ENCODE results near the gene EFNA2.
A peak's percentile ranks its signal among the peaks of the same experiment; 100 is the strongest.

Gene EFNA2

DNA sequence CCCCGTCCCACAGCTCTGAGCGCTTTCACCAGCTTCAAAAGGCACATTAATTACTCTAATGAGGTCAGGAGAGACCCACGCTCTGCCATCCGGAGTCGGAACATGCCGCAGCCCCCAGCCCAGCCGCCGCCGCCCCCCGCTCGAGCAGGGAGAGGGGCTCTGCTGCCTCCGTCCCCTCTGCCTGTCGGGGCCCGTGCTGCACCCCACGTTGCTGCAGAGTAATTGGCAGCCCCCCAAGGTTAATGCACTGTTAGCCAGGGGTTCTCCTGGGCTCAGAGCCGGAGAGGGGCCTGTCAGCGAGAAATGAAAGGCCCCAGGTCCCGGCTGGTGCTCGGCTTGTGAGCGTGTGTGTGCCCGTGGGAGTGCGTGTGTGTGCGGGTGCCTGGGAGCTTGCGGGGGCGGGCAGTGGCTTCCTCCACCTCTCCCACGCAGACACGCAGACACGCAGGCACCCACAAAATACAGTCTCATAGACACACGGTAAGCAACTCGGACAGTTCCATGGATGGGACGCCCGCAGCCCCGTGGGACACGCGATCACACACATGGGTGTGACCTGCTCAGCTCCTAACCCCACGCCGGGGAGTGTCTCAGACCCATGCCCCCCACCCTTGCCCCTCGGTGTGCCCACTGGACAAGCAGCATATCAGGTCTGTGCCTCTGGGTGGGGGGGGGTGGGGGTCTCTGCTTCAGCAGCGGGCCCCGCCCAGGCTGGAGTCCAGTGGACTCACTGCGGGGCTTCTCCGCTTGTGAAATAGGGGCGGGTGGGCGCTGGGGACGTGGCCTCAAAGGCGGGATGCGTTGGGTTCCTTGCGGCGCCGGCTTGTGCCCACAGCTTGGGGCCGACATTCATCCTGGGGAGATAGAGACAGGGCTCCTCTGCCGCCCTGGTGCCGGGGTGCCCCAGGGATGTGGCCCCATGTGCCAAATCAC, 4.8 kb upstream of the EFNA2 start:
- DNase-seq (ENCODE audit: low read depth, low spot score), result no peak
- H3K27me3 ChIP-seq (ENCODE audit: control insufficient read depth, insufficient read depth, low read length), result peaks cover 5% of the 10 kb centered on the region; the same call in 1 of the 2 replicates
- H3K4me1 ChIP-seq (ENCODE audit: control insufficient read depth, insufficient read depth, low read length), result peaks cover 1% of the 10 kb centered on the region; the same call in 1 of the 2 replicates
- WGBS (ENCODE audit: insufficient coverage, insufficient read length), result no CpG with 5 or more reads among the region's 53 CpGs
- H3K4me3 ChIP-seq (ENCODE audit: low read length), result no peak overlapping the region
- H3K36me3 ChIP-seq (ENCODE audit: control insufficient read depth, insufficient read depth, low read length), result peaks cover 8% of the 10 kb centered on the region; the same call in 1 of the 2 replicates
- no peaks in the 10 kb centered on the region for H3K9me3 ChIP-seq (ENCODE audit: control insufficient read depth, insufficient read depth, low read length)
- no peak overlapping the region for H3K27ac ChIP-seq (ENCODE audit: low read length)

GRCh38 chr19:1281569-1282287, 3.9 kb upstream of the EFNA2 start:
- H3K27me3 ChIP-seq (ENCODE audit: control insufficient read depth, insufficient read depth, low read length), result peaks cover 5% of the 10 kb centered on the region; the same call in 1 of the 2 replicates
- peaks cover 1% of the 10 kb centered on the region for H3K4me1 ChIP-seq (ENCODE audit: control insufficient read depth, insufficient read depth, low read length)
- no peaks in the 10 kb centered on the region for H3K9me3 ChIP-seq (ENCODE audit: control insufficient read depth, insufficient read depth, low read length)
- peaks cover 8% of the 10 kb centered on the region; the same call in 1 of the 2 replicates for H3K36me3 ChIP-seq (ENCODE audit: control insufficient read depth, insufficient read depth, low read length)
- no peak for DNase-seq (ENCODE audit: low read depth, low spot score)
- H3K27ac ChIP-seq (ENCODE audit: low read length), result no peak overlapping the region
- WGBS (ENCODE audit: insufficient coverage, insufficient read length), result 100% methylated on average over 1 of the region's 15 CpGs
- H3K4me3 ChIP-seq (ENCODE audit: low read length), result no peak overlapping the region

GRCh38 chr19:1282588-1283206, 3.0 kb upstream of the EFNA2 start:
- no peak for DNase-seq (ENCODE audit: low read depth, low spot score)
- Histone ChIP-seq H3K27ac (ENCODE audit: low read length) (no peak overlapping the region), H3K4me1 (ENCODE audit: control insufficient read depth, insufficient read depth, low read length) (peaks cover 1% of the 10 kb centered on the region), H3K27me3 (ENCODE audit: control insufficient read depth, insufficient read depth, low read length) (peaks cover 5% of the 10 kb centered on the region; the same call in 1 of the 2 replicates), H3K9me3 (ENCODE audit: control insufficient read depth, insufficient read depth, low read length) (no peaks in the 10 kb centered on the region), H3K36me3 (ENCODE audit: control insufficient read depth, insufficient read depth, low read length) (peaks cover 8% of the 10 kb centered on the region; the same call in 1 of the 2 replicates), H3K4me3 (ENCODE audit: low read length) (no peak overlapping the region)
- WGBS (ENCODE audit: insufficient coverage, insufficient read length), result no CpG with 5 or more reads among the region's 18 CpGs

GRCh38 chr19:1283207-1283916, 2.3 kb upstream of the EFNA2 start:
- H3K4me3 ChIP-seq (ENCODE audit: low read length), result no peak overlapping the region
- no peaks in the 10 kb centered on the region for H3K9me3 ChIP-seq (ENCODE audit: control insufficient read depth, insufficient read depth, low read length)
- H3K4me1 ChIP-seq (ENCODE audit: control insufficient read depth, insufficient read depth, low read length), result peaks cover 1% of the 10 kb centered on the region
- H3K27ac ChIP-seq (ENCODE audit: low read length), result no peak overlapping the region
- peaks cover 8% of the 10 kb centered on the region; the same call in 1 of the 2 replicates for H3K36me3 ChIP-seq (ENCODE audit: control insufficient read depth, insufficient read depth, low read length)
- no peak for DNase-seq (ENCODE audit: low read depth, low spot score)
- WGBS (ENCODE audit: insufficient coverage, insufficient read length), result no CpG with 5 or more reads among the region's 29 CpGs
- H3K27me3 ChIP-seq (ENCODE audit: control insufficient read depth, insufficient read depth, low read length), result peaks cover 5% of the 10 kb centered on the region; the same call in 1 of the 2 replicates

GRCh38 chr19:1283917-1284292, 1.8 kb upstream of the EFNA2 start:
- Histone ChIP-seq H3K4me3 (ENCODE audit: low read length) (no peak overlapping the region), H3K36me3 (ENCODE audit: control insufficient read depth, insufficient read depth, low read length) (peaks cover 6% of the 10 kb centered on the region; the same call in 1 of the 2 replicates), H3K27ac (ENCODE audit: low read length) (no peak overlapping the region), H3K9me3 (ENCODE audit: control insufficient read depth, insufficient read depth, low read length) (no peaks in the 10 kb centered on the region), H3K4me1 (ENCODE audit: control insufficient read depth, insufficient read depth, low read length) (peaks cover 1% of the 10 kb centered on the region), H3K27me3 (ENCODE audit: control insufficient read depth, insufficient read depth, low read length) (peaks cover 5% of the 10 kb centered on the region; the same call in 1 of the 2 replicates)
- no peak for DNase-seq (ENCODE audit: low read depth, low spot score)
- WGBS (ENCODE audit: insufficient coverage, insufficient read length), result no CpG with 5 or more reads among the region's 12 CpGs

GRCh38 chr19:1284293-1284978, 1.2 kb upstream of the EFNA2 start:
- peaks cover 5% of the 10 kb centered on the region; the same call in 1 of the 2 replicates for H3K27me3 ChIP-seq (ENCODE audit: control insufficient read depth, insufficient read depth, low read length)
- no peak for DNase-seq (ENCODE audit: low read depth, low spot score)
- H3K27ac ChIP-seq (ENCODE audit: low read length), result no peak overlapping the region
- H3K9me3 ChIP-seq (ENCODE audit: control insufficient read depth, insufficient read depth, low read length), result no peaks in the 10 kb centered on the region
- H3K4me3 ChIP-seq (ENCODE audit: low read length), result no peak overlapping the region
- peaks cover 1% of the 10 kb centered on the region for H3K4me1 ChIP-seq (ENCODE audit: control insufficient read depth, insufficient read depth, low read length)
- no CpG with 5 or more reads among the region's 20 CpGs for WGBS (ENCODE audit: insufficient coverage, insufficient read length)
- peaks cover 2% of the 10 kb centered on the region; the same call in 1 of the 2 replicates for H3K36me3 ChIP-seq (ENCODE audit: control insufficient read depth, insufficient read depth, low read length)

GRCh38 chr19:1284979-1285736, 515 bp upstream of the EFNA2 start:
- H3K36me3 ChIP-seq (ENCODE audit: control insufficient read depth, insufficient read depth, low read length), result peaks cover 2% of the 10 kb centered on the region; the same call in 1 of the 2 replicates
- H3K4me3 ChIP-seq (ENCODE audit: low read length), result peak overlapping the region; percentile 49; the same call in 1 of the 2 replicates
- DNase-seq (ENCODE audit: low read depth, low spot score), result no peak
- H3K27me3 ChIP-seq (ENCODE audit: control insufficient read depth, insufficient read depth, low read length), result peaks cover 5% of the 10 kb centered on the region; the same call in 1 of the 2 replicates
- no peaks in the 10 kb centered on the region; the same call in 1 of the 2 replicates for H3K4me1 ChIP-seq (ENCODE audit: control insufficient read depth, insufficient read depth, low read length)
- no CpG with 5 or more reads among the region's 51 CpGs for WGBS (ENCODE audit: insufficient coverage, insufficient read length)
- H3K27ac ChIP-seq (ENCODE audit: low read length), result no peak overlapping the region
- H3K9me3 ChIP-seq (ENCODE audit: control insufficient read depth, insufficient read depth, low read length), result no peaks in the 10 kb centered on the region

DNA sequence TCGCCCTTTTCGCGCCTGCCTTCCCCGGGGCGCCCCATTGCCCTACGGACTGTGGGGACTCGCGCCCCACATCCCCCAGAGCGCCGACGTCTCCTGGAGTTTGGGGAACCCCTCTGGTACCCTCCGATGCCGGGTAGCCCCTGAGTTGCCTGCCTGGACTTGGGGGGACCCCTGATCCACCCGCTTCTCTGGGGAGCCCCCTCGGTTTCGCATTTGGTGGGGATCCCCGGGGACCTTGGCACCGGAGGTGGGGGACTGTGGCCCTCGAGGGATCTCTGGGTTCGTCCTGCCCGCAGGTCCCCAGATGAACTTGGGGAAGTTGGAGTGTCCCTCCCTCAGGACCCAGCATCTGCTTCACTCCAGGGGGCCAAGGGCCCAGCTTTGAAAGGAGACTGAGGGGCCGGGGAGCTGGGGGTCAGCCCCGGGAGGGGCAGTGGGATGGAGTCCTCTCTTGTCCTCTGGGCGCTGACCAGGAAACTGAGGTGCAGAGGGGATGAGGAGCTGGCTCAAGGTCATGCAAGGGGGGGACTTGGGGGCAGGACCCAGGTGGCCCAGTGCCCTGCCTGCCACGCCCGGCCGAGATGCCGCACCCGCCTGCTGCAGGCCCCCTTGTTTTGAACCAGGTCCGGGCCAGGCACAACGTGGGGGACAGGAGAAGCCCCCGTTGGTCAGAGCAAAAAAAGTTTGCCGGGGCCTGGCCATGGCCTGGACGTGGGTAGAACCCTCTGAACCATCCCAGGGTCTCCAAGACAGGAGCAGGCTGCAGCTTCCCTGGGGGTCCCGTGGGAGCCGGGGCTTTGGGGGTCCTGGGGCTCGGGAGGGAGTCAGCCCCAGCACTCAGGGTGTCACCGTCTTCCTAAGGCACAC, 1.0 kb downstream of the EFNA2 start:
- peaks cover 5% of the 10 kb centered on the region; the same call in 1 of the 2 replicates for H3K27me3 ChIP-seq (ENCODE audit: control insufficient read depth, insufficient read depth, low read length)
- H3K27ac ChIP-seq (ENCODE audit: low read length), result no peak overlapping the region
- H3K9me3 ChIP-seq (ENCODE audit: control insufficient read depth, insufficient read depth, low read length), result no peaks in the 10 kb centered on the region

More for the DNA sequence above, 1.0 kb downstream of the EFNA2 start:
- Histone ChIP-seq H3K4me1 (ENCODE audit: control insufficient read depth, insufficient read depth, low read length) (no peaks in the 10 kb centered on the region; the same call in 1 of the 2 replicates), H3K4me3 (ENCODE audit: low read length) (peak overlapping the region; percentile 49; the same call in 1 of the 2 replicates), H3K36me3 (ENCODE audit: control insufficient read depth, insufficient read depth, low read length) (peaks cover 2% of the 10 kb centered on the region; the same call in 1 of the 2 replicates)
- DNase-seq (ENCODE audit: low read depth, low spot score), result no peak
- no CpG with 5 or more reads among the region's 38 CpGs for WGBS (ENCODE audit: insufficient coverage, insufficient read length)
